ENCODE measurements around the gene RAB36.

Gene RAB36

DNA sequence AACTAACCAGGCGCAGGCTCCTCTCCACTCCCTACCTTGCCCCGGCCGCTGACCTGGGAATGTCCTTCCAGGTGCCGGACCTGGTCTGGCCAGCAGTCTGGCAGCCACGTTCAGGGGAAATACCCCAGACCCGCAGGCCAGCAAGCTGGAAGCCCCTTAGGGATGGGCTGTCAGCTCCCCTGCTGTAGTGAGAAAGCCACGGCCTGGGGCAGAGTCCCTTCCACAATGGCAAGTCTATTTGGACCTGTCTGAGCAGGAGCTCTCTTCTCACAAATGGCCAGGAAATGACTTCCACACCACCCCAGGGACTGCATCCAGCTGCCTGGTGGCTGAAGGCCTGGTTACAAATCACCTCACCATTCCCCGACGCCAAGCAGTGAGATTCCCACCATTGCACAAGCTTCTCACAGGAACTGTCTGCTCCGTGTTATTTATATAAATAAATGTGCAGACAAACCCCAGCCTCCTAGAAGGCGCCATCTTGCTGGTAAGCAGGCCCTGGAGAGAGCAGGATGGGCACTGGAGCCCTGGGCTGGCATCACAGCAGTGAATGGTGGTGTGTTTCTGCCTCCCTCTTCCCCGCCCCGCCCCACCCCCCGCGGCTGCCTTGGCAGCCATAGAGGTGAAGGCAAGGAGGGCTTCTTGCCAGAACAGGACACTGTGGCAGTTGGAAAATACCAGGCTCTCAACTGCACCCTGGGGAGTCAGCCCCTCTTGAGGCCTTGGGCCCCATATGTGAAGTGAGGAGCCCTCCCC, 27.2 kb upstream of the RAB36 start:
- H3K27ac ChIP-seq (ENCODE audit: insufficient read depth in 1 of 2, low read depth in 1 of 2, low read length in 2 of 2, poor library complexity in 1 of 2, severe bottlenecking in 2 of 2): no peak overlapping the region
- CTCF ChIA-PET: interaction anchor here (1.1 to 22.0 kb wide), 2 partner anchors 10 to 160 kb away, joined by 3 to 470 read pairs; no protein-coding TSS in a partner anchor
- DNase-seq: no peak
- no peaks in the 10 kb centered on the region for H3K9me3 ChIP-seq (ENCODE audit: control extremely low read depth in 1 of 5, control insufficient read depth in 4 of 5, insufficient read depth in 2 of 5, low read depth in 1 of 5, low read length in 4 of 5)
- no peaks in the 10 kb centered on the region for H3K36me3 ChIP-seq (ENCODE audit: control insufficient read depth in 4 of 4, insufficient read depth in 4 of 4, low read length in 3 of 4)
- peaks cover 0 to 6% (median 4%) of the 10 kb centered on the region in 4 experiments for H3K4me1 ChIP-seq (ENCODE audit: control extremely low read depth in 1 of 4, control insufficient read depth in 4 of 4, insufficient read depth in 4 of 4, low read length in 3 of 4)
- no peaks in the 10 kb centered on the region for H3K27me3 ChIP-seq (replicated peaks in 2 of 5; ENCODE audit: control insufficient read depth in 4 of 5, insufficient read depth in 5 of 5, low read length in 4 of 5)
- POLR2A ChIA-PET: no interaction called here
- 93% methylated on average over 5 of the region's 15 CpGs for WGBS (ENCODE audit: insufficient coverage)
- H3K4me3 ChIP-seq (ENCODE audit: control insufficient read depth in 1 of 7, extremely low read depth in 1 of 7, insufficient read depth in 4 of 7, low read depth in 2 of 7, low read length in 6 of 7): no peak overlapping the region

GRCh38 chr22:23118647-23119493, 26.4 kb upstream of the RAB36 start:
- H3K9me3 ChIP-seq (ENCODE audit: control extremely low read depth in 1 of 5, control insufficient read depth in 4 of 5, insufficient read depth in 2 of 5, low read depth in 1 of 5, low read length in 4 of 5): no peaks in the 10 kb centered on the region
- no peak overlapping the region for H3K27ac ChIP-seq (ENCODE audit: insufficient read depth in 1 of 2, low read depth in 1 of 2, low read length in 2 of 2, poor library complexity in 1 of 2, severe bottlenecking in 2 of 2)
- H3K27me3 ChIP-seq (replicated peaks in 2 of 5; ENCODE audit: control insufficient read depth in 4 of 5, insufficient read depth in 5 of 5, low read length in 4 of 5): no peaks in the 10 kb centered on the region
- CTCF ChIA-PET: interaction anchor here (0.7 to 22.0 kb wide), 6 partner anchors 9 to 270 kb away, joined by 3 to 470 read pairs (median 4); no protein-coding TSS in a partner anchor
- peaks cover 0 to 6% (median 4%) of the 10 kb centered on the region in 4 experiments for H3K4me1 ChIP-seq (ENCODE audit: control extremely low read depth in 1 of 4, control insufficient read depth in 4 of 4, insufficient read depth in 4 of 4, low read length in 3 of 4)
- no peaks in the 10 kb centered on the region for H3K36me3 ChIP-seq (ENCODE audit: control insufficient read depth in 4 of 4, insufficient read depth in 4 of 4, low read length in 3 of 4)
- H3K4me3 ChIP-seq (ENCODE audit: control insufficient read depth in 1 of 7, extremely low read depth in 1 of 7, insufficient read depth in 4 of 7, low read depth in 2 of 7, low read length in 6 of 7): no peak overlapping the region
- 98% methylated on average over 6 of the region's 7 CpGs for whole genome bisulfite sequencing (ENCODE audit: insufficient coverage)
- POLR2A ChIA-PET: no interaction called here
- DNase-seq: no peak

- no peaks in the 10 kb centered on the region for H3K27me3 ChIP-seq (replicated peaks in 2 of 5; ENCODE audit: control insufficient read depth in 4 of 5, insufficient read depth in 5 of 5, low read length in 4 of 5)
- ChIA-PET POLR2A (no interaction called here), CTCF (interaction anchor here (0.7 to 22.0 kb wide), 6 partner anchors 8 to 271 kb away, joined by 3 to 470 read pairs (median 4); no protein-coding TSS in a partner anchor)
- WGBS (ENCODE audit: insufficient coverage): 70% methylated on average over 13 of the region's 15 CpGs
- H3K9me3 ChIP-seq (ENCODE audit: control extremely low read depth in 1 of 5, control insufficient read depth in 4 of 5, insufficient read depth in 2 of 5, low read depth in 1 of 5, low read length in 4 of 5): no peaks in the 10 kb centered on the region
- no peak overlapping the region for H3K27ac ChIP-seq (ENCODE audit: insufficient read depth in 1 of 2, low read depth in 1 of 2, low read length in 2 of 2, poor library complexity in 1 of 2, severe bottlenecking in 2 of 2)
- H3K4me1 ChIP-seq (ENCODE audit: control extremely low read depth in 1 of 4, control insufficient read depth in 4 of 4, insufficient read depth in 4 of 4, low read length in 3 of 4): peaks cover 0 to 6% (median 4%) of the 10 kb centered on the region in 4 experiments
- H3K4me3 ChIP-seq (ENCODE audit: control insufficient read depth in 1 of 7, extremely low read depth in 1 of 7, insufficient read depth in 4 of 7, low read depth in 2 of 7, low read length in 6 of 7): no peak overlapping the region
- H3K36me3 ChIP-seq (ENCODE audit: control insufficient read depth in 4 of 4, insufficient read depth in 4 of 4, low read length in 3 of 4): no peaks in the 10 kb centered on the region
- no peak for DNase-seq
Observed at GRCh38 chr22:23119494-23120414, 25.5 kb upstream of the RAB36 start.

DNA sequence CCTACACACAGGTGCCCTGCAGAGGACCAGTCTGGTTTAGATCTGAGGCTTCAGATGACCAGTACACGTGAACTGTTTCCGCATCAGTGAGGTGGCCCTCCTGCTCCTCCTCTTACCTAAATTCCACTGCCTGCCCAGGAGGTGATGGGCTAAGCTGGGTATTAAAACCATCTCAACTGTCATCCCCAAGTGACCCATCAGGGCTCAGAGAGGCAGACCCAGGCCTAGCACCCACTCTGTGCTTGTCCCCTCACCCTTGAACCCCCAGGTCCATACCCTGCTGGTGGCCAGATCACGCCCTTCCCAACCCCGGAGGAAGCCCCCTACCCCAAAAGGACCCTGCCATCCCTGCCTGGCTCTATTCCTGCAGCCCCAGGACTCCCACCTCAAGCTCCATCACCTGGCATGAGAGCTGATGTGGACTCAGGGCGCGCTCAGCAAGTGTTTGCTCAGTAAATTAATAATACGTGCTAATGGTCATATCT, 24.8 kb upstream of the RAB36 start:
- POLR2A ChIA-PET: no interaction called here
- Histone ChIP-seq H3K4me1 (ENCODE audit: control extremely low read depth in 1 of 4, control insufficient read depth in 4 of 4, insufficient read depth in 4 of 4, low read length in 3 of 4) (peaks cover 0 to 6% (median 4%) of the 10 kb centered on the region in 4 experiments), H3K36me3 (ENCODE audit: control insufficient read depth in 4 of 4, insufficient read depth in 4 of 4, low read length in 3 of 4) (no peaks in the 10 kb centered on the region), H3K27ac (ENCODE audit: insufficient read depth in 1 of 2, low read depth in 1 of 2, low read length in 2 of 2, poor library complexity in 1 of 2, severe bottlenecking in 2 of 2) (no peak overlapping the region), H3K9me3 (ENCODE audit: control extremely low read depth in 1 of 5, control insufficient read depth in 4 of 5, insufficient read depth in 2 of 5, low read depth in 1 of 5, low read length in 4 of 5) (no peaks in the 10 kb centered on the region), H3K4me3 (ENCODE audit: control insufficient read depth in 1 of 7, extremely low read depth in 1 of 7, insufficient read depth in 4 of 7, low read depth in 2 of 7, low read length in 6 of 7) (no peak overlapping the region), H3K27me3 (replicated peaks in 2 of 5; ENCODE audit: control insufficient read depth in 4 of 5, insufficient read depth in 5 of 5, low read length in 4 of 5) (no peaks in the 10 kb centered on the region)
- CTCF ChIA-PET: interaction anchor here (1.2 to 22.0 kb wide), 5 partner anchors 9 to 332 kb away, joined by 3 to 470 read pairs (median 3); no protein-coding TSS in a partner anchor
- DNase-seq: no peak
- 98% methylated on average over 4 of the region's 7 CpGs for WGBS (ENCODE audit: insufficient coverage)

- Histone ChIP-seq H3K27ac (ENCODE audit: insufficient read depth in 1 of 2, low read depth in 1 of 2, low read length in 2 of 2, poor library complexity in 1 of 2, severe bottlenecking in 2 of 2) (no peak overlapping the region), H3K36me3 (ENCODE audit: control insufficient read depth in 4 of 4, insufficient read depth in 4 of 4, low read length in 3 of 4) (no peaks in the 10 kb centered on the region), H3K9me3 (ENCODE audit: control extremely low read depth in 1 of 5, control insufficient read depth in 4 of 5, insufficient read depth in 2 of 5, low read depth in 1 of 5, low read length in 4 of 5) (no peaks in the 10 kb centered on the region), H3K4me1 (ENCODE audit: control extremely low read depth in 1 of 4, control insufficient read depth in 4 of 4, insufficient read depth in 4 of 4, low read length in 3 of 4) (peaks cover 0 to 6% (median 4%) of the 10 kb centered on the region in 4 experiments), H3K27me3 (replicated peaks in 2 of 5; ENCODE audit: control insufficient read depth in 4 of 5, insufficient read depth in 5 of 5, low read length in 4 of 5) (no peaks in the 10 kb centered on the region), H3K4me3 (ENCODE audit: control insufficient read depth in 1 of 7, extremely low read depth in 1 of 7, insufficient read depth in 4 of 7, low read depth in 2 of 7, low read length in 6 of 7) (no peak overlapping the region)
- WGBS (ENCODE audit: insufficient coverage): 100% methylated on average over 3 of the region's 4 CpGs
- ChIA-PET POLR2A (interaction anchor here (1.0 kb wide), 1 partner anchor 418 kb away, joined by 3 read pairs; no protein-coding TSS in a partner anchor), CTCF (interaction anchor here (1.2 to 22.0 kb wide), 3 partner anchors 163 to 332 kb away, joined by 3 to 470 read pairs (median 4); no protein-coding TSS in a partner anchor)
- DNase-seq: no peak
Observed at GRCh38 chr22:23121000-23121421, 24.3 kb upstream of the RAB36 start.

- WGBS (ENCODE audit: insufficient coverage): 93% methylated on average over 3 of the region's 9 CpGs
- peak in 2 of 3 donors; percentile 56 to 67 for DNase-seq
- Histone ChIP-seq H3K36me3 (ENCODE audit: control insufficient read depth in 4 of 4, insufficient read depth in 4 of 4, low read length in 3 of 4) (no peaks in the 10 kb centered on the region), H3K27ac (ENCODE audit: insufficient read depth in 1 of 2, low read depth in 1 of 2, low read length in 2 of 2, poor library complexity in 1 of 2, severe bottlenecking in 2 of 2) (no peak overlapping the region), H3K4me3 (ENCODE audit: control insufficient read depth in 1 of 7, extremely low read depth in 1 of 7, insufficient read depth in 4 of 7, low read depth in 2 of 7, low read length in 6 of 7) (no peak overlapping the region), H3K9me3 (ENCODE audit: control extremely low read depth in 1 of 5, control insufficient read depth in 4 of 5, insufficient read depth in 2 of 5, low read depth in 1 of 5, low read length in 4 of 5) (no peaks in the 10 kb centered on the region), H3K27me3 (replicated peaks in 2 of 5; ENCODE audit: control insufficient read depth in 4 of 5, insufficient read depth in 5 of 5, low read length in 4 of 5) (no peaks in the 10 kb centered on the region), H3K4me1 (ENCODE audit: control extremely low read depth in 1 of 4, control insufficient read depth in 4 of 4, insufficient read depth in 4 of 4, low read length in 3 of 4) (peaks cover 0 to 6% (median 4%) of the 10 kb centered on the region in 4 experiments)
- POLR2A ChIA-PET: interaction anchor here (1.0 kb wide), 1 partner anchor 419 kb away, joined by 3 read pairs; no protein-coding TSS in a partner anchor
- CTCF ChIA-PET: interaction anchor here (0.6 to 22.0 kb wide), 8 partner anchors 10 to 935 kb away, joined by 3 to 470 read pairs (median 3); no protein-coding TSS in a partner anchor
Observed at GRCh38 chr22:23121424-23121823, 23.9 kb upstream of the RAB36 start.
